ENCODE measurements around the gene GFER.

Gene GFER

DNA sequence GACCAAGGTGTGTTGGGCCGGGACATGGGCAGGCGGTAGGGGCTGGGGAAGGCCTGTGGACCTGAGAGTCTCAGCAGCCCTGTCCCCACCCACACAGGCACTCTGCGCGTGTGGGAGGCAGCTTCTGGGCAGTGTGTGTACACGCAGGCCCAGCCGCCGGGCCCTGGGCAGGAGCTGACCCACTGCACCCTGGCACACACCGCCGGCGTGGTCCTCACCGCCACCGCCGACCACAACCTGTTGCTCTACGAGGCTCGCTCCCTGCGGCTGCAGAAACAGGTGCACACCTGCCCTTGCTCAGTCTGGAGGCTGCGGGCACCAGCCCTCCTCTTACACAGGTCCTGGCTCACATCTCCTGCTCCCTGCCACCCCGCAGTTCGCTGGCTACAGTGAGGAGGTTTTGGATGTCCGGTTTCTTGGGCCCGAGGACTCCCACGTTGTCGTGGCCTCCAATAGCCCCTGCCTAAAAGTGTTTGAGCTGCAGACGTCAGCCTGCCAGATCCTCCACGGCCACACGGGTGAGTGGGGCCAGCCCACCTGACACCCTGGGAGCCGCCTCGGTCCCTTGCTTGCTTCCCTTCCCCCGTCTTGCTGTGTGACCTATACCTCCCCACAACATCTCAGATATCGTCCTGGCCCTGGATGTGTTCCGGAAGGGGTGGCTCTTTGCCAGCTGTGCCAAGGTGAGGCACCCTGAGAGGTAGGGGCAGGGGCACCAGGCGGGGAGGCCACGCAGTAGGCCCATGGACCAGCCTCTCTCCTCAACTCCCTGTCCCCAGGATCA, 8.4 kb upstream of the GFER start:
- no peak for DNase-seq

DNA sequence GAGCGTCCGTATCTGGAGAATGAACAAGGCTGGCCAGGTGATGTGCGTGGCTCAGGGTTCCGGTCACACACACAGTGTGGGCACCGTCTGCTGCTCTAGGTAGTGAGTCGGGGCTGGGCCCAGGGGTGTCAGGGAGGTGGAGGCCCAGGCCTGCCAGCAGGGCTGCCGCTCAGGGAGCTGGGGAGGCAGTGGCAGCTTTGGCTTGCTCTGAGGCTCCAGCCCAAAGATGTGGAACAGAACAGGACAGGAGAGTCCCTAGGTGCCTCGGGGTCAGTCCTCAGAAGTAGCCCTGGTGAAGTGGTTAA, 7.8 kb upstream of the GFER start:
- DNase-seq = no peak

DNA sequence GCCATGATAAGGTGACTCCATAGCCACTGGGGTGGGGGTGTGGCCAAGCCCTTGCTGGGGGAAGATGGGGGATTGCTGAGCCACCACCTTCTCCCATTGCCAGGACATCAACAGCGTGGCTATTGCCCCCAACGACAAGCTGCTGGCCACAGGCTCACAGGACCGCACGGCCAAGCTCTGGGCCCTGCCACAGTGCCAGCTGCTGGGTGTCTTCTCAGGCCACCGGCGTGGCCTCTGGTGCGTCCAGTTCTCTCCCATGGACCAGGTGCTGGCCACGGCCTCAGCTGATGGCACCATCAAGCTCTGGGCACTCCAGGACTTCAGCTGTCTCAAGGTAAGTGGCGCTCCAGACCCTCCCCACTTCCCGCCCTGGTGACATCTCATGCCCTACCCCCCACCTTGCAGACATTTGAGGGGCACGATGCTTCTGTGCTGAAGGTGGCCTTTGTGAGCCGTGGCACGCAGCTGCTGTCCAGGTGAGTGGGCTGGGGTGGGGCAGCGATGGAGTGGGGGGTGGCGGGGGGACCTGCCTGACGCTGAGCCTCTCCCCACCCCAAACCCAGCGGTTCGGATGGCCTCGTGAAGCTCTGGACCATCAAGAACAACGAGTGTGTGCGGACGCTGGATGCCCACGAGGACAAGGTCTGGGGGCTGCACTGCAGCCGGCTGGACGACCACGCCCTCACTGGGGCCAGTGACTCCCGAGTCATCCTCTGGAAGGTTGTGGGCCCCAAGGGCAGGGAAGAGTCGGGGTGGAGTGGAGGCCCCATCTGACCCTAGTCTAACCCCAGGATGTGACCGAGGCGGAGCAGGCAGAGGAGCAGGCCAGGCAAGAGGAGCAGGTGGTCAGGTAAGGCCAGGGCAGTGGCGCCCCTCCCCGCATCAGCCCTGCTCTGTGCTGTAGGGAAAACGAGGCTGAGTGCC, 6.8 kb upstream of the GFER start:
- no peak for DNase-seq

DNA sequence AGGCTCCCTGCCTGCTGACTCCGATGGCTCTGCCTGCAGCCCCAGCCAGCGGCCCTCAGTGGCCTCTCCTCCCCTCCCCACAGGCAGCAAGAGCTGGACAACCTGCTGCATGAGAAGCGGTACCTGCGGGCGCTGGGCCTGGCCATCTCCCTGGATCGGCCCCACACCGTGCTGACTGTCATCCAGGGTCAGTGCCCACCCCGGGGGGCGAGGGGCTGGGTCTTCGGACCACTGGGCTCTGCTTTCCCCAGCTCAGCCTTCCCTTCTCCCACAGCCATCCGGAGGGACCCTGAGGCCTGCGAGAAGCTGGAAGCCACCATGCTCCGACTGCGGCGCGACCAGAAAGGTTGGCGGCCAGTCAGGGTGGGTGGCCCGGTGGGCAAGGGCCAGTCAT, 6.1 kb upstream of the GFER start:
- DNase-seq = no peak

DNA sequence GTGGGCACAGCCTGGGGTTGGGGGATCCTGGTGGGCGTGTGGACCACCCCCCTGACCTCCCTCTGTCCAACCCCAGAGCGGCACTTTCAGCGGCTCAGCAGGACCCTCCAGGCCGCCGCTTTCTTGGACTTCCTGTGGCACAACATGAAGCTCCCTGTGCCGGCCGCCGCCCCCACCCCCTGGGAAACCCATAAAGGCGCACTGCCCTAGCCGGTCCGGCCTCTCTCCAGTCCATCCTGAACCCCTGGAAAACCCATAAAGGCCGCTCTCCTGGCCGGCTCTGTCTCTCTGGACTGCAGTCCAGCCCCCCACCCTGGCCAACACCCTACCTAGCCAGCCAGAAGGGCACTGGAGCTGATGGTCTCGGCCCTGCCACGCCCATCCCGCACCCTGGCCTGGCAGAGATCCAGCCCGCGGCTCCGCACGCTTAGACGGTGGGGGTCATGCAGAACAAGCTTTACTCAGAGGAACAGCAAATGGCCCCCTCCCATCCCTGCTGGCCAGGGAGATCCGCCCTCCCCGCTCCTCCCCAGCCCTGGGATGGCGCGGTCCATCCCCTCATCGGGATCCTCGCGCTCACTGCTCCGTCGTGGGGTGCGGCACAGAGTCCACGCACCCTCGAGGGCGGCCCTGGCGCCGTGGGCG, 5.4 kb upstream of the GFER start:
- DNase-seq = no peak

DNA sequence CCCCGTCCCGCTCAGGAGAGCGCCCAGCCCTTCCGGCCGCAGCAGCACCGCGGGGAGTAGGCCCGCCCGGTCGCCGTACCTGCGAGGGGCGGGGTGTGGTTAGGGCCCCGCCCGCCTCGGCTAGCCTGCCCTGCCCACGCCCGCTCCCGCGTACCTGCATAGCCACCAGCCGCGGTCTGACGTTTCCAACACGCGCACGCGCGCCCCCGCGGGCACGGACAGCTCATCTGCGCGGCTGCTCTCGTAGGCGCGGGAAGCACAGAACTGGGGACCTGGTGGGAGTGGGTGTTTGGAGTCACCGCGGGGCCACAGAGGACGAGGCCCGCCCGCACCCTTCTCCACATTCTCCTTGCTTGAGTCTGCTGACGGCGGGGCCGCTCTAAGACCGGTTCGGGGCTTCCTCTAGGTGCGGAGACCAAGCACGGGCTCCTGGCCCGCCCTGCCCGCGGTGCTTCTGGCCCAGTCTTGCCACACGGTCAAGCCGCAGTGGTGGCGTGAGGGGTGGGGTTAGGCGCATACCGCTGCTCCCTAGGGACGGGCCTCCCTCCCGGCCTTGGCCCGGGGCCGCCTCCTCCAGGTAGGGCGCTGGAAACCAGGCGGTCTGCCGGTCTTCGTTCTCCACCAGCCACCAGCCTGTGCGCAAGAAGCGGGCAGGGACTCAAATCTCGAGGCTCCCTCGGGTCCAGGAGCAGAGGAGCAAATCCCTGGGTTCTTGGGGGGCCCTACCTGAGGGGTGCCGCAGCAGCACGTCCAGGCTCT, 4.5 kb upstream of the GFER start:
- DNase-seq = no peak

DNA sequence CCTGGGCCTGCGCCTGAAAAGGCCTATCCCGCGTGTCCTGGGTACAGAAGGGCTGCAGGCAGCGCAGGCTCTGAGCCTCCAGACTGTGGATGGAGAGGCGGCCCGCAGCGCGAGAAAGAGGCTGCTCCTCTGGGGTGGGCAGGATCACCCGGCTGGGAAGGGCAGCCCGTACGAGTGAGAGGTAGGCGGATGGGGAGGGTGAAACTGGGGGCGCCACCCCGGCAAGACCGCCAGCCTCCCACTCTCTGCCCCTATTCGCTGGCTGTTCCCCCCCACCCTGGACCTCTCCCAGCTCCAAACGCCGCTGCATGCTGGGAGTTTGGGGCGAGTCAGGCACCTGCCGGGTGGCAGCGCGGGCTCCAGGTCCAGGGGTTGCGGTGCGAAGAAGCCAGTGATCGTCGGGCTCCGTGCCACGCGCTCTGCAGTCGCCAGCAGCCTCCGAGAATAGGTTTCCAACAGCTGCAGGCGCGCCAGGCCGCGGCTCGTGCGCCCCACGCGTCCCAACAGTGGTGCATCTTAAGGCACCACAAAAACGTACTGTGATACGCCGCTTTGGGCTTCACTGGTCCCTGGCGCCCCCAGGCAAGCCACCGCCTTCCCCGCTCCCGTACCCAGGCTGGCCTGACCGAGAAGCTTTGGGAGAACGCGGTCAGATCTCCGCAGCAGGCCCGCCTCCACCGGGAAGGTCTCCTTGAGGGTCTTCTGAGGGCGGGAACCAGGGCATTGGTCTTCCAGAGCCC, 3.8 kb upstream of the GFER start:
- no peak for DNase-seq

DNA sequence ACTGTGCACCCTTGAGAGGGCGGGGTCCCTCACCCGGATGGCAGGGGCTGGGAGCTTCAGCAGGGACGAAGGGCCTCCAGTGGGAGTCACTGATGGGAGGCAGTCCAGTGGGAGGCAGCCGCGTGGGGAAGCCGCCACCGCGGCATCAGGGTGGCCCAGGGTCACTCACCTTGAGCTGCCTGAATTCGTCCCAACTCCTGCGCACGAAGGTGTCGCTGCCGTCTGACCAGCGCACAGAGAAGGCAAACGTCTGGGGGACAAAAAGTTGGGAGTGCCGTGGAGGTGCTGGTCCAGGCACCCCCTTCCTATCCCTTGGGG, 3.3 kb upstream of the GFER start:
- DNase-seq = no peak

DNA sequence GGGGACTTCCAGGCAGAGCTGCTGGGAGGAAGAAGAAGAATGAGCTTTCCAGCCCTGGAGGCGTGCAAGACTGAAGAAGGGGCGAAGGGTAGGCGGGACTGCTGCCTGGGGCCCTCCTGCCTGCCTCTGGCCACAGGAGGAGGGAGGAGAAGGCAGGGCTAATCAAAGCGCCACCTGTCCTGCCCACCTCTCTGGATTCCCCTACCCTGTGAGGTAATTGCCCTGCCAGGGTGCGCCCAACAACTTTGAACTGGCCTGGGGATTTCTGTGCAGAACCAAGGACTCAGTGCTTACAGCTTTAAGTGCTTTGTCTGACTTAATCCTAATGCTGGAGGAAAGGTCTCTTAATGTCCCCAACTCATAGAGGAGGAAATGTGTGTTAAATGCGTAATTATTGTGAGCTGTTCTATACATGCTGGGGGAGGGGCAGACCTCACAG, 2.6 kb upstream of the GFER start, which contains the start of gene NOXO1:
Gene NOXO1, minus strand, starts transcription at position 72 of the 439 bp plus-strand sequence. CDS start 290 bp downstream, outside the sequence.
- DNase-seq = no peak

DNA sequence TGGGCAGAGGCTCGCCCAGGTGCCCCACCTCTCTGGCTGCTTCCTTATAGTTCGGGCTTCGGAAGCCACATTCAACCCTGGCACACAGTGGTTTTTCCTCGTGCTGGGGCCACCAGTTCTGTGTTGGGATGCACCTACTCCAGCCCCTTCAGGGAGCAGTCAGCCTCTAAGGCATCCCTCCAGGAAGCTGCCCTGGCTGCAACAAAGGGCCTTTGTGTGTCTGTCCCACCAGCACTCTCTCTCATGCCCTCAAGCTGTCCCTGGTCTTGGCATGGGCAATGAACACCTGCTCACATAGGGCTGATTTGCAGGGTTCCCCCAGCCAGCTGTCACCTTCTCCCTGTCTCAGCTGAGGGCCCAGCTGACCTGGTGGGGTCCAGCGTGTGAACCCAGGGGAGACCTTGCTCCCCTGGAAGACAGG, 2.0 kb upstream of the GFER start:
- no peak for DNase-seq

DNA sequence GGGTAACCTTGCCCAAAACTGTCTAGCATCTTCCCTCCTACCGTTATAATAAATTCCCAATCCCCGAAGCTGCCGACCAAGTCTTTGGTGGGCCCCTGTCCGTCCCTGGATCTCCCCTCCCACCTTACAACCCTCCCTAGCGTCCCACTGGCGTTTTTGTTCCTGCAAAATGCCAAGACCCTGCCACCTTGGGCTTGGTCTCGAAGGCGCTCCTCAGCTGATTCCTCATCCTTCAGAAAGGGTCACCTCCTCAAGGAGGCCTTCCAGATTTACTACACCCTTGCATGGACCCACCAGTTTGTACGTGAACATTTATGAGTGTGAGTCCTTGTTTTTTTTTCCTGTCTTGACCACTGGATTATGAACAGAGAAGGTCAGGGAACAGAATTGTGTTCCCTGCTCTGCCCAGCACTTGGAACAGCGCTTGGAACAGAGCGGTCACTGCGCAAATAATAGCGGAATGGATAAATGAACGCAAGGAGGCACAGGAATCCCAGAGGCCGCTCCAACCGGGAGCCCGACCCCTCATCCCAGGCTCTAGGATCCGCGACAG, 926 bp upstream of the GFER start:
- no peak for DNase-seq

DNA sequence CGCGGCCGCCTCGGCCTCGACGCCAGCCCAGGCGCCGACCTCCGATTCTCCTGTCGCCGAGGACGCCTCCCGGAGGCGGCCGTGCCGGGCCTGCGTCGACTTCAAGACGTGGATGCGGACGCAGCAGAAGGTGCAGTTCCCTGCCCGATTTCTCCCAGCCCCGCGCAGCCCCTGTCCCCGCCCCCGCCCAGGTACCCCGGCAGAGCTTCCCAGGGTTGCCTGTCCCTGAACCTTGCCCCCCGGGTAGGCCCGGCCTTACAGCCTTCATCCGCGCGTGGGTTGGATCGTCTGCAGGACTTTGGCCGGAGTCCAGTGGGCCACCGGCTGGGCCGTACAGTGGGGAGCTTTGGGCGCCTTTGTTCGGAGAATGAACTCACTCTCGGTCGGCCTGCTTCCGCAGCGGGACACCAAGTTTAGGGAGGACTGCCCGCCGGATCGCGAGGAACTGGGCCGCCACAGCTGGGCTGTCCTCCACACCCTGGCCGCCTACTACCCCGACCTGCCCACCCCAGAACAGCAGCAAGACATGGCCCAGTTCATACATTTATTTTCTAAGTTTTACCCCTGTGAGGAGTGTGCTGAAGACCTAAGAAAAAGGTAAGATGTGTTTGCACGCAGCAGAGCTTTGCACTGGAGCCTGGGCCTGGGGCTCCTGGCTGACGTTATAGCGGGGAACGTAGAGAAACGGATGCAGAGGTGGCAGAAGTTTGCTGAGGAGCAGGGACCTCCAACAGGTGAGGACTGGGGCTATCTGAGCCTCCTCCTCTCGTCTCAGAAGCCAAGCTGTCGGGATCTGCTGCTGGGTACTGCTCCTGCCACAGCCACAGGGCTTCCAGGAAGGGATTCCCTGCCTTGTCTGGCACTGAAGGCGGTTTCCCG, 593 bp downstream of the GFER start:
- DNase-seq = no peak

DNA sequence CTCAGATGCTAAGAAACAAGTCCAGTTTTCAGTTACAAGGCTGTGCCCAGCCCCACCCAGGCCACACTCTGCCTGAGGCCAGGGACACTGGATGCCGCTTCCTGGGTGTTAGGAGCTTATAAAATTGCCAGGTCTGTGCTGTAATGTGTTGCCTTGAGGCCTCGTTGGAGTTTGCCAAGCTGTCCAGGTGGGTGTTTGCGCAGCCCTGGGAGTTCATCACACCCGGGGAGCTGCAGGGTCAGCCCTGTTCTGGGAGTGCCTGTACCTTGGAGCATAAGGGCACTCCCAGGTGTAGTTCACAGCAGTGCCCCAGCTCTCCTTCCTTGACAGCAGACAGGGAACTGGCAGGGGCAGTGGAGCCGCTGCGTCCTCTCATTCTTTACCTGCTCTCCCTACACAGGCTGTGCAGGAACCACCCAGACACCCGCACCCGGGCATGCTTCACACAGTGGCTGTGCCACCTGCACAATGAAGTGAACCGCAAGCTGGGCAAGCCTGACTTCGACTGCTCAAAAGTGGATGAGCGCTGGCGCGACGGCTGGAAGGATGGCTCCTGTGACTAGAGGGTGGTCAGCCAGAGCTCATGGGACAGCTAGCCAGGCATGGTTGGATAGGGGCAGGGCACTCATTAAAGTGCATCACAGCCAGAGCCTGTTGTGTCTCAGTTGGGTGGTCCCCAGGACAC, 1.6 kb downstream of the GFER start:
- no peak for DNase-seq

DNA sequence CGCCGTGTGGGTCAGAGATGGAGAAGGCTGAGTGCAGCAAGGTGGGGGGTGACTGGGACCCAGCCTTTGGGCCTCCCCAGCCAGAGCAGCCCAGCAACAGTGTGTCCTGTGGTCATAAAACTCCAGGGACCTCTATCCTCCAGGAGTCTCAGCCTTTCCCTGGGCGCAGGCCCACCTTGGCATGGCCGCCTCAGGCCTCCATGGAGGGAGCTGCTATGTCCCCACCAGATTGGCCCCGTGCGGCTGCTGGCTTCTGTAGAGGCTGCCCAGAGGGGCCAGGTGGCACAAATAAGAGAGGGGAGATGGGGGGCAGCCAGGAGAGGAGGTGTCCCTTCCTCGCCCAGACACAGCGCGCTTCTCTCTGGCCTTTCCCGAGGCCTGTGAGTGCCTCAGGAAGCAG, 3.2 kb downstream of the GFER start:
- no peak for DNase-seq

DNA sequence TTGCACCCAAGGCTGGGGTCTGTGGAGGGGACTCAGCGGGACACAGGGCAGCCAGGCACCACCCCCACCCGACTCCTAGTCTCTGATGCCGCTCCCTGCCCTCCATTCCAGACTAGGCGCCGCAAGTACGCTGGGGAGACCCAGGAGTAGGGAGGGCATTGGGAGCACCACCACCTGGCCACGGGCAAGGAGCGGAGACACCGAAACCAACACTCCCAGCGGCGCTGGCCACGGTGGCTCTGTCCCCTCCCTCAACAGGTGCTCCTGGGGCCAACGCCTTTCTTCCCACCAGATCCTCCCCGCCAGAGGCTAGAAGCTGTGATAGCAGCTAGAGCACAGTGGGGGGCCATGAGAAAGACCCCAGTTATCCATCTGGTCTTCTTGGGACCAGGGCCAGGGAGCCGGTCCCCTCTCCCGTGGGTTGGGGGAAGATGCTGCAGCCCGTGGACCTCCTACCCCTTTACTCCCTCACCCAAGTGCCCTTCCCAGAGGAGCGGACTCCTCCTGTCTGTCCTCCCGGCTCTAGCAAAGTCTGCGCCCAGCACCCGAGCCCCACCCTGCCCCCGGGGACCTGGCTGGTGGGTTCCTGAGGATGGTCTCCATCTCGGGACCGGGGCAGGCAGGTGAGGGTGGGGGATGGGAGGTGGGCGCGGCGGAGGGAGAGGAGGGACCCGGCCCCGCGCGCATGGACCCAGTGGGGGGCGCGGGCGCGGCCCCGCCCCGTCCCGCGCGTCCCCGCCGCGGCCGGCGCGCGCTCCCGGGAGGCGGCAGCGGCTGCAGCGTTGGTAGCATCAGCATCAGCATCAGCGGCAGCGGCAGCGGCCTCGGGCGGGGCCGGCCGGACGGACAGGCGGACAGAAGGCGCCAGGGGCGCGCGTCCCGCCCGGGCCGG, 5.5 kb downstream of the GFER start, which contains the start of gene SYNGR3:
Gene SYNGR3, plus strand, starts transcription at position 762 of the 892 bp plus-strand sequence. CDS start 133 bp downstream, outside the sequence.
- DNase-seq = no peak

DNA sequence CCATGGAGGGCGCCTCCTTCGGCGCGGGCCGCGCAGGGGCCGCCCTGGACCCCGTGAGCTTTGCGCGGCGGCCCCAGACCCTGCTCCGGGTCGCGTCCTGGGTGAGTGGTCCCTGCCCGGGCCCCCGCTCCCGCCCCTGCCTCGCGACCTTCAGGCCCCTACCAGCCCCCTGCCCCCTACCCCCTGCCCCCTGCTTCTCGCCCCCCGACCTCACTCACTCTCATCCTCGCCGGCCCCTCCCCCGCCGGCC, 6.0 kb downstream of the GFER start:
- DNase-seq = no peak

DNA sequence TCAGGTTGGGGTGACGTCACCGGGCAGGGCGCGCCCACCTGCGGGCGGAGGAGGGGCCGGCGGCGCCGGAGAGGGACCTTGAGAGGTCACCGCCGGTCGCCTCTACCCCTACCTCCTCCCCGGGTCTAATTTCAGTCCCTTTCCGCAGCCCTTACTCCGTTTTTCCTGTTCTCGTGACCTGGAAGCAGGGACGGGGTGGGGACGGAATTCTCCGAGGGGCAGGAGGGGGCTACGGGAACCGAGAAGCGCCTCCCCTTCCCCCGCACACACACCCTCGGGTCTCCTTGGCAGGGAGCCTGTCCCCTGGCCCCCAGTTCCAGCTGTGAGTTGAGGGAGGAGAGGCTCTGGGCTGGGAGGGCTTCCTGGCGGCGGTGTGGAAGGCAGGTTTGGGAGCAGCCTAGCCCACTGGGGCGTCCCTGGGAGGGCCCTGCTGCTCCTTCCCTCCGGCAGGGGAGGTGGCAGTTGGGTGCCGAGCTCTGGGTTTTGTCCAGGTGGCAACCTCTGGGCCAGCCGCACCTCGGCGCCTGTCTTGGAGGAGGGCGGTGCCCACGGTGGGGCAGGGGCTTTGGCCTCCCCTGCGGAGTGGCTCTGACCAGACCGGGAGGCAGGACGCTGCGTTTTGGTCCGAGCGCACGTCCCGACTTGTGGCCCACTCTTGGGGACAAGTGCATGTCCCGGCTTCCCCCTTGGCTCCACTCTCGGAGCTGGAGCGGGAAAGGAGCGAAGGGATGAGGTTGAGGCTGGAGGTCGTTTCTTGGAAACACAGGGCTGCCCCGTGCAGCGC, 6.5 kb downstream of the GFER start:
- DNase-seq = no peak

DNA sequence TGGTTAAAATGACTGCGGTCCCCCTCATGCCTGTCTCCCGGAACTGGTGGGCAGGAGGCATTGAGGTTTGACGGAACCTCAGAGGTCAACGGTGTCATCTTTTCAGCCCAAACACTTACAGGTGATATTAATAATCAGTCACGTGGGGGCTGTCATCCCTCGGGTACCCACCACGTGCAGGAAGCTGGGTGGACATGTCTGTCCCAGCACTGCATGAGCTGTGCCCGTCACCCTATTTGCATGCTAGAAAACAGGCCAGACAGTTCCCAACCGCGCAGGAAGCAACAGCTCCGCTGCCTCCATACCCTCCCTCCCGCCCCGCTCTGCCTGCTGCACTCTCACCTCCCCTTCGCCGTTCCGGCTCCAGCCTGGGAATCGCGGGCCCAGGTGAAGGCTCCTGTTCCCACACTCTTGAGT, 7.2 kb downstream of the GFER start:
- no peak for DNase-seq

DNA sequence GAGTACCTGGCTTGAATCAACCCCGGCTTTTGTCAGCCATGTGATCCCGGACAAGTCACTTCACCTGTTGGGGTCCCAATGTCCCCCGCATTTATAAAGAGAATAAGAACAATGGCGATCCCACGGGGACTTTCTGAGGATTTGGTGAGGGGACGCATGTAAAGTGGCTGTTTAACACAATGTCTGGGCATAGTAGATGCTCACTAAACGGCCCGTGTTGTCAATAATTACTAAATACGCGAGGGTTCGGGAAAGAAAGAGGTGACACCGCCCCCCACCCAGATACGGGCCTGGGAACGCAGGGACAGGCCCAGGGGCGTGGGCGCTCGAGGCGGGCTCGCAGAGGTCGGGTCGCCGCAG, 7.6 kb downstream of the GFER start:
- no peak for DNase-seq

Data from left hindlimb (tissue), 1 donor.